Stimulated activated naive CD8-positive, alpha-beta T cell treated with anti-CD3 and anti-CD28 coated beads, Interleukin-15, Interleukin-2, amounts not matched to agents 100 ng/mL and 50 ng/mL, for 24 hours (primary cell): ENCODE data around the gene RSBN1L.

ENCODE experiments used
- H3K27ac Mint-ChIP-seq: one replicate; pipeline ENCODE4 v1.8.0; 2021; ENCODE audit warnings: mild to moderate bottlenecking, mixed read lengths
- H3K27me3 Mint-ChIP-seq: one replicate; pipeline ENCODE4 v1.8.0; 2021; ENCODE audit warnings: mixed read lengths
- H3K36me3 Mint-ChIP-seq: one replicate; pipeline ENCODE4 v1.8.0; 2021; ENCODE audit warnings: low read depth, mixed read lengths
- H3K4me1 Mint-ChIP-seq: one replicate; pipeline ENCODE4 v1.8.0; 2021; ENCODE audit warnings: low read depth, mixed read lengths
- H3K4me3 Mint-ChIP-seq: one replicate; pipeline ENCODE4 v1.8.0; 2021; ENCODE audit warnings: mild to moderate bottlenecking, mixed read lengths
- H3K9me3 Mint-ChIP-seq: one replicate; pipeline ENCODE4 v1.8.0; 2021; ENCODE audit warnings: mixed read lengths

Gene RSBN1L

GRCh38 chr7:77667459-77668086 lies 28.7 kb upstream of the RSBN1L start:
- Mint-ChIP-seq H3K4me1 (no peaks in the 10 kb centered on the region), H3K27ac (no peak overlapping the region), H3K9me3 (no peaks in the 10 kb centered on the region), H3K36me3 (no peaks in the 10 kb centered on the region), H3K27me3 (no peaks in the 10 kb centered on the region), H3K4me3 (no peak overlapping the region)

DNA sequence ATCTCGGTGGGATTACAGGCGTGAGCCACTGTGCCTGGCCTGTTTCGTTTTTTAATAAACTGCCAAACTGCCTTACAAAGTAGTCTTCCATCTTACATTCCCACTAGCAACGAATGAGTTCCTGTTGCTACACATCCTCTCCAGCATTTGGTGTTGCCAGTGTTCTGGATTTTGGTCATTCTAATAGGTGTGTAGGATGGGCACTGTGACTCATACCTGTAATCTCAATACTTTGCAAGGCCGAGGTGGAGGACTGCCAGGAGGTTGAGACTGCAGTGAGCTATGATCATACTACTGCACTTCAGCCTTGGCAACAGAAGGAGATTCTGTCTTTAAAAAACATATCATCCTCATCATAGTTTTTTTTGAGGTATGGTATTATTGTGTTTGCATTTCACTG lies 21.4 kb upstream of the RSBN1L start:
- H3K9me3 Mint-ChIP-seq, result no peaks in the 10 kb centered on the region
- no peaks in the 10 kb centered on the region for H3K36me3 Mint-ChIP-seq
- no peak overlapping the region for H3K27ac Mint-ChIP-seq
- peaks cover 3% of the 10 kb centered on the region for H3K4me1 Mint-ChIP-seq
- no peak overlapping the region for H3K4me3 Mint-ChIP-seq
- no peaks in the 10 kb centered on the region for H3K27me3 Mint-ChIP-seq

DNA sequence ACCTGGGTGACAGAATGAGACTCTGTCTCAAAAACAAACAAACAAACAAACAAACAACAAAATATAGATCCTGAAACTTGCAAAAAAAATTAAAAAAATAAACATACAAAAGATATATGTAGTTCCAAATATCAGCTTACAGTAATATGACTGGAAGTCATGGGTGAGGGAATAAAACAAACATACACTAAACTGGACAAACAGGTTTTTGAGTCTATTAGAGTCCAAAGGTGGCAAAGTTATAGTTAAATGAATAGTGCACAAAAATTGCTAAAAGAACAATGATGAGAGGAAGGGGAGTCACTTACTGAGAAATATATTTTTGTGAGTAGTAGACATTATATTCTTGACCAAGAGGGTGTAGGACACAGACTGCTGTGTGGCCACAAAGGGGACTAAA lies 16.7 kb upstream of the RSBN1L start:
- Mint-ChIP-seq H3K27me3 (no peaks in the 10 kb centered on the region), H3K27ac (no peak overlapping the region), H3K9me3 (no peaks in the 10 kb centered on the region), H3K36me3 (peaks cover 19% of the 10 kb centered on the region), H3K4me3 (no peak overlapping the region), H3K4me1 (peaks cover 3% of the 10 kb centered on the region)

DNA sequence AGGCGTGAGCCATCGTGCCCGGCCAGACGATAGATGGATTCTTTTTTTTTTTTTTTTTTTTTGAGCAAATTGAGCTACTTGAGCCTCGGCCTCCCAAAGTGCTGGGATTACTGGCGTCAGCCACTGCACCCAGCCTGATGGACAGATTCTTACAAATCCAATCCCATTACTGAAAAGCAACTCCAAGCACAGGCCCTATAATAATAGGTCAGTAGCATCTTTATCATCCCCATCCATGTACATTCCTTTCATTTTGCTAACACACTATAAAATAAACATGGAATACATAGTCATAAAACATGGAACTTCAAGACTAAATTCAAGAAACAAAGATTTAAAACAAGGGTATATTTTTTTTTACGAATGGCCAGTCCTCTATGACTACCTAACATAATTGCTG lies 16.0 kb upstream of the RSBN1L start:
- peaks cover 22% of the 10 kb centered on the region for H3K36me3 Mint-ChIP-seq
- H3K9me3 Mint-ChIP-seq, result no peaks in the 10 kb centered on the region
- H3K4me3 Mint-ChIP-seq, result no peak overlapping the region
- H3K27me3 Mint-ChIP-seq, result no peaks in the 10 kb centered on the region
- H3K4me1 Mint-ChIP-seq, result no peaks in the 10 kb centered on the region
- no peak overlapping the region for H3K27ac Mint-ChIP-seq

GRCh38 chr7:77684030-77684429 lies 12.2 kb upstream of the RSBN1L start:
- no peak overlapping the region for H3K4me3 Mint-ChIP-seq

DNA sequence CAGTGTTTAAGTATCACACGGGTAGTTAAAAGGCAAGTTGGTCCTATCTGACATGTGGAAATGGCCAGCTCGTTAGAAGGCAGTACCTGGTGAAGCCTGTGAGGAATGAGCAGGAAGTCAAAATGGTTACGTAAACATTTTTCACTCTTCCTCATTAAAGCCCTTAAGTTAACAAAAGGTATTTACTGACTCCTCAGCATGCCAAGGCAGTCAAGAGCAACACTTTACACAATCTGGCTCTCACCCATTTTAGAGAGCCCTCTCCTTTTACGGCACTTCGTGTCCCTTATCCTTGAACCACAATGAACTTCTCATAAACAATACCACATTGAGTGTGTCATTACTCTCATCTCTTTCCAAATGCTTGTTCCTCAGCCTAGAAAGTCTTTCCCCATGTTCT lies 11.0 kb upstream of the RSBN1L start:
- Mint-ChIP-seq H3K27ac (no peak overlapping the region), H3K9me3 (no peaks in the 10 kb centered on the region), H3K27me3 (no peaks in the 10 kb centered on the region), H3K4me1 (peaks cover 21% of the 10 kb centered on the region), H3K4me3 (no peak overlapping the region), H3K36me3 (peaks cover 38% of the 10 kb centered on the region)

More at GRCh38 chr7:77684030-77684429, 12.2 kb upstream of the RSBN1L start:
- H3K9me3 Mint-ChIP-seq, result no peaks in the 10 kb centered on the region
- H3K4me1 Mint-ChIP-seq, result peaks cover 21% of the 10 kb centered on the region
- no peak overlapping the region for H3K27ac Mint-ChIP-seq
- no peaks in the 10 kb centered on the region for H3K27me3 Mint-ChIP-seq
- peaks cover 36% of the 10 kb centered on the region for H3K36me3 Mint-ChIP-seq

GRCh38 chr7:77687100-77687746 lies 9.0 kb upstream of the RSBN1L start:
- Mint-ChIP-seq H3K9me3 (no peaks in the 10 kb centered on the region), H3K4me1 (peaks cover 21% of the 10 kb centered on the region), H3K27me3 (no peaks in the 10 kb centered on the region), H3K36me3 (peaks cover 40% of the 10 kb centered on the region), H3K27ac (no peak overlapping the region), H3K4me3 (no peak overlapping the region)

DNA sequence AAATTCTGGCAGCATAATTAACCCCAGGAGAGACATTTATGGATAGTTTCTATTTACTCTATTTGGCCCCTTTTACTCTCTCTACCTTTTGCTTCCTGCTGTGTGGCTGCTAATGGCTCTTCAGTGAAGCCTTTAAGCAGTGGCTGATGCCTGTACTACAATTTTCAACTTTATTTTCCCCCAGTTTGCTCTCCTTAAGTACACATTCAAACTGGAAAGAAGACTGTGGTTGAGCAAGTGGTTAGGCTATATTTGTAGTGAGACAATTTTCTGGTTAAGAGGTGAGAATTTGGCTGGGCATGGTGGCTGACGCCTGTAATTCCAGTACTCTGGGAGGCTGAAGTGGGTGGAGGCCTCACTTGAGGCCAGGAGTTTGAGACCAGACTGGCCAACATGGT lies 8.5 kb upstream of the RSBN1L start:
- Mint-ChIP-seq H3K36me3 (peaks cover 39% of the 10 kb centered on the region), H3K9me3 (no peaks in the 10 kb centered on the region), H3K4me3 (no peak overlapping the region), H3K27ac (peak overlapping the region; percentile 50), H3K4me1 (peaks cover 24% of the 10 kb centered on the region), H3K27me3 (no peaks in the 10 kb centered on the region)

- no peaks in the 10 kb centered on the region for H3K27me3 Mint-ChIP-seq
- H3K4me1 Mint-ChIP-seq, result peaks cover 41% of the 10 kb centered on the region
- H3K27ac Mint-ChIP-seq, result no peak overlapping the region
Observed at GRCh38 chr7:77690289-77690688, 6.0 kb upstream of the RSBN1L start.

GRCh38 chr7:77691892-77692491 lies 4.3 kb upstream of the RSBN1L start:
- peaks cover 42% of the 10 kb centered on the region for H3K4me1 Mint-ChIP-seq

More at GRCh38 chr7:77690289-77690688, 6.0 kb upstream of the RSBN1L start:
- Mint-ChIP-seq H3K4me3 (no peak overlapping the region), H3K36me3 (peaks cover 25% of the 10 kb centered on the region), H3K9me3 (no peaks in the 10 kb centered on the region)

GRCh38 chr7:77693830-77694583 lies 2.3 kb upstream of the RSBN1L start:
- peaks cover 39% of the 10 kb centered on the region for H3K4me1 Mint-ChIP-seq
- no peaks in the 10 kb centered on the region for H3K27me3 Mint-ChIP-seq
- H3K9me3 Mint-ChIP-seq, result no peaks in the 10 kb centered on the region
- peaks cover 12% of the 10 kb centered on the region for H3K36me3 Mint-ChIP-seq
- peak overlapping the region; percentile 66 for H3K4me3 Mint-ChIP-seq
- H3K27ac Mint-ChIP-seq, result no peak overlapping the region

More at GRCh38 chr7:77691892-77692491, 4.3 kb upstream of the RSBN1L start:
- Mint-ChIP-seq H3K4me3 (no peak overlapping the region), H3K27me3 (no peaks in the 10 kb centered on the region), H3K36me3 (peaks cover 23% of the 10 kb centered on the region), H3K27ac (no peak overlapping the region), H3K9me3 (no peaks in the 10 kb centered on the region)

GRCh38 chr7:77696643-77697534 lies 630 bp downstream of the RSBN1L start:
- peak overlapping the region; percentile 92 for H3K27ac Mint-ChIP-seq
- H3K4me3 Mint-ChIP-seq, result peak overlapping the region; percentile 98
- H3K9me3 Mint-ChIP-seq, result no peaks in the 10 kb centered on the region
- H3K4me1 Mint-ChIP-seq, result peaks cover 63% of the 10 kb centered on the region
- H3K36me3 Mint-ChIP-seq, result peaks cover 16% of the 10 kb centered on the region
- no peaks in the 10 kb centered on the region for H3K27me3 Mint-ChIP-seq

DNA sequence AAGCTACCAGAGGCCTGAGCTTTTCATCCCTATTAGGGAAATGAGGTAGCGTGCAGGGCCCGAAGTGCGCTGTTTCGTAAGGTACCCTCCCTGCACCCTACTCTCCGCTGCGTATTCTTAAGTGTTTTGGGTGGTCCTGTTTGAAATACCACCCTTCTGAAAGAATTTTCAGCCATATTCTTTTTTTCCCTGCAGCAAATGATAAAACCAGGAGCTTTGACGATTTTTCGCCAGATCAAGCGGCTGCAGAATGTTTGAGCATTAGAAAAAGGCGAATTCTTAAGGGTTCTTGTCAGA lies 1.2 kb downstream of the RSBN1L start:
- Mint-ChIP-seq H3K36me3 (peaks cover 16% of the 10 kb centered on the region), H3K27ac (peak overlapping the region; percentile 92), H3K9me3 (no peaks in the 10 kb centered on the region), H3K4me1 (peaks cover 67% of the 10 kb centered on the region), H3K27me3 (no peaks in the 10 kb centered on the region), H3K4me3 (peak overlapping the region; percentile 98)

DNA sequence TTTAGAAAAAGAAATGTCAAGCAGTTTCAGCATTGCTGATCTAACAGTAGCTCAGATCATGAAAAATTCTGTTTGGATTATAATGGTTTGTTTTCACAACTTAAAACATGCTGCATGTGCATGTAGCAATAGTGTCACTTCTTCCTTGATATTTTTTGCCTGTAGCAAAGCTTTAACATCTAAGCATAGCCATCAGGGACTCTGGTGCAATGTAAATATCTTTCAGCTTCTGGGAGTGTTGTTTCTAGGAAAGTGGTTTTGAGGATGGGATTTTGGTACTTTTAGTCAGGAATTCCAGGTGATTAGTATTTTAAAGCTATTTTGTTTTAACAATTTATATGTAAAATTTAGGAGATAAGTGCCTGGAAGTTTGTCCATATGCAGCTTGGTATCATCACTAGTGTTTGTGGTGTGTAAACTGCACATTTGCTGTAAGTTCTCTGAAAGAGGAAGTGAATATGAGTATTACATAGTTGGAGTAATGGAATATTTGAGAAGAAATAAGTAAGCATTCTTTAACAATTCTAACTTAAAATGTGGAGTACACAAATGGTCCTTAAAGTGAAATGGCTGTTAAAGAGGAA lies 1.9 kb downstream of the RSBN1L start:
- peak overlapping the region; percentile 92 for H3K27ac Mint-ChIP-seq

More for the DNA sequence above, 1.9 kb downstream of the RSBN1L start:
- Mint-ChIP-seq H3K27me3 (no peaks in the 10 kb centered on the region), H3K4me3 (peak overlapping the region; percentile 98), H3K9me3 (no peaks in the 10 kb centered on the region), H3K4me1 (peaks cover 71% of the 10 kb centered on the region), H3K36me3 (peaks cover 20% of the 10 kb centered on the region)
